ENCODE measurements around the gene NCK2.

GRCh38 chr2:105842555-105842954, 97.8 kb downstream of the NCK2 start:
- TF ChIP-seq SPI1 (IDR thresholded peaks at IDR 0.05; ENCODE audit: low read depth, low read length) (no peak), POLR2A (IDR thresholded peaks at IDR 0.05; ENCODE audit: low read depth, low read length) (no peak), POLR2AphosphoS5 (IDR thresholded peaks at IDR 0.05; ENCODE audit: low read depth, low read length) (no peak), TAF1 (IDR thresholded peaks at IDR 0.05; ENCODE audit: low read depth, low read length) (no peak)

Measured in GM12891 (cell line).